GM21576 (cell line): ENCODE data around the gene EPHB1.
A peak's percentile ranks its signal among the peaks of the same experiment; 100 is the strongest.
"Not testable (repeated sequence)": the region's sequence is repeated elsewhere in the genome, so short reads cannot be mapped to it uniquely, and the experiment has no call there.

Experiments used
- ATAC-seq: cut with Tn5 transposase; IDR thresholded peaks from one replicate; pipeline ENCODE4 v1.9.1; 2021; ENCODE audit warnings: mild to moderate bottlenecking, moderate library complexity; ENCODE audit not compliant: unreplicated experiment

Gene EPHB1

GRCh38 chr3:134938029-134938525 is 143.0 kb downstream of the EPHB1 start:
- ATAC-seq, result no peak

GRCh38 chr3:134939978-134940377 is 144.9 kb downstream of the EPHB1 start:
- ATAC-seq, result no peak

- no peak for ATAC-seq
Observed at GRCh38 chr3:134941820-134942219, 146.8 kb downstream of the EPHB1 start.

GRCh38 chr3:134944429-134944828 is 149.4 kb downstream of the EPHB1 start:
- no peak for ATAC-seq

- no peak for ATAC-seq
Observed at GRCh38 chr3:134949150-134949549, 154.1 kb downstream of the EPHB1 start.

GRCh38 chr3:134952371-134952770 is 157.3 kb downstream of the EPHB1 start:
- no peak for ATAC-seq

GRCh38 chr3:134955874-134956273 is 160.8 kb downstream of the EPHB1 start:
- ATAC-seq, result peak; percentile 23

GRCh38 chr3:134956395-134956794 is 161.3 kb downstream of the EPHB1 start:
- peak; percentile 77 for ATAC-seq

- ATAC-seq, result no peak
Observed at GRCh38 chr3:134956844-134957243, 161.8 kb downstream of the EPHB1 start.

GRCh38 chr3:134959516-134959915 is 164.5 kb downstream of the EPHB1 start:
- no peak for ATAC-seq

- ATAC-seq, result no peak
Observed at GRCh38 chr3:134964226-134964625, 169.2 kb downstream of the EPHB1 start.

GRCh38 chr3:134965865-134966481 is 170.9 kb downstream of the EPHB1 start:
- ATAC-seq, result no peak

GRCh38 chr3:134970895-134971294 is 175.8 kb downstream of the EPHB1 start:
- ATAC-seq, result no peak

GRCh38 chr3:134971306-134971705 is 176.2 kb downstream of the EPHB1 start:
- no peak for ATAC-seq

- ATAC-seq, result not testable (repeated sequence)
Observed at GRCh38 chr3:134971907-134972306, 176.8 kb downstream of the EPHB1 start.

GRCh38 chr3:134972836-134973455 is 177.9 kb downstream of the EPHB1 start:
- no peak for ATAC-seq

- ATAC-seq, result no peak
Observed at GRCh38 chr3:134974624-134975023, 179.6 kb downstream of the EPHB1 start.

- no peak for ATAC-seq
Observed at GRCh38 chr3:134976948-134977347, 181.9 kb downstream of the EPHB1 start.

- no peak for ATAC-seq
Observed at GRCh38 chr3:134978658-134979057, 183.6 kb downstream of the EPHB1 start.

GRCh38 chr3:134985864-134986715 is 191.0 kb downstream of the EPHB1 start:
- ATAC-seq, result no peak

- no peak for ATAC-seq
Observed at GRCh38 chr3:134988666-134989065, 193.6 kb downstream of the EPHB1 start.

- no peak for ATAC-seq
Observed at GRCh38 chr3:134991003-134991402, 195.9 kb downstream of the EPHB1 start.
